GM18873 (cell line): ENCODE measurements around the gene ZBTB16.
"Not testable (repeated sequence)": the region's sequence is repeated elsewhere in the genome, so short reads cannot be mapped to it uniquely, and the experiment has no call there.

Experiments
- ATAC-seq: cut with Tn5 transposase; IDR thresholded peaks from one replicate; pipeline ENCODE4 v1.9.1; 2021; ENCODE audit warnings: mild to moderate bottlenecking, moderate library complexity, moderate number of reproducible peaks; ENCODE audit not compliant: unreplicated experiment, low FRiP score

The ZBTB16 gene

DNA sequence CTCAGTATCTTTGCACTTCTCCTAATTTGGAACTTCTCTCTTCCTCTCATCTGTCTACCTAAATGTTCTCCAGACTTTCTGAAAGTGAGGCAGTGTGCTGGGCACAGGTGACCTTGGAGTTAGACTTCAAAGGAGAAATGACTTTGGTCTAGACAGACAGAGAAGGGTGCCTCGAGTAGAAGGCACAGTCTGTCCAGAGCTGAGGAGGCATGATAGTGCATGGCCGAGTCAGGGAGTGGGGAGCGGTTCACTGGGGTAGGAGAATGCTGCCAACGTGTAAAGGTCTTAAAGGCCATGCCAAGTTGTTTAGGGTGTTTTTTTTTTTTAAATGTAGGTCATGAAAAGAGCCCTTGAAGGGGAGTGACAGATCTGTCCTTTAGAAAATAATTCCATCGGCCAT lies 17.3 kb upstream of the ZBTB16 start:
- ATAC-seq = no peak

DNA sequence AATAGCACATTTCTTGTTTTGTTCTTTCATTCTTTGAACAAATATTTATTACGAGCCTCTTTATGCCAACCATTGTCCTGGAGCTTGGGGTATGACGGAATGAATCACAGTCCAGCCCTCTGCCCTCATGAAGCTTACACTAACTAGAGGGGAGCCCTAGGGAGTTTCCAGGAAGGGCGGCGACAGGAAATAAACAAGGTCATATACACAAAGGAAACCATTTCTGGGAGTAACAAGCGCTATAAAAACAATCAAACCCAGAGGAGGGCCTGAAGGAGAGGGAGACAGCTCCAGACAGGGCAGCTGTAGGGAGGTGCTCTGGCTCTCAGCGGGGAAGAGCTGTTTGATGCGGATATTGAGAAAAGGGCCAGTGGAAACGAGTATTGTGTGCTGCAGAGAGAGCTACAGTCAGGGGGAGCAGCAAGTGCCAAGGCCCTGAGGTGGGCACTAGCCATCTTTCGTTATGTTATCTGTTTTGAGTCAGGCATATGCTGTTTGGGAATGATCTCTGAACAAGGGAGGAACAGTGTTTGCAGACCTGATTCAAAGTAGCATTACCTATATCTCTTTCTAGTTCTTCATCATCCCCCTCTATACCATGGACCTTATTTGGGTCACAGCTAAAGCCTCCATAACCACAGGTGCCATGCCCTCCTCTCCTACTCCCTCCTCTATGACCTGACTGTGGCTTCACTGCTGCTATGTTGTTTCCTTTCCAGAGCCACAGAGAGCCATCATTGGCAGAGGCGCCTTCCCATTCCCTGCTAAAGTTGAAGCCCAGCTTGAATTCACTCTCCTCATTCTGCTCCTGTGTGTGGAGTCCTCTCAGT lies 15.3 kb upstream of the ZBTB16 start:
- no peak for ATAC-seq

DNA sequence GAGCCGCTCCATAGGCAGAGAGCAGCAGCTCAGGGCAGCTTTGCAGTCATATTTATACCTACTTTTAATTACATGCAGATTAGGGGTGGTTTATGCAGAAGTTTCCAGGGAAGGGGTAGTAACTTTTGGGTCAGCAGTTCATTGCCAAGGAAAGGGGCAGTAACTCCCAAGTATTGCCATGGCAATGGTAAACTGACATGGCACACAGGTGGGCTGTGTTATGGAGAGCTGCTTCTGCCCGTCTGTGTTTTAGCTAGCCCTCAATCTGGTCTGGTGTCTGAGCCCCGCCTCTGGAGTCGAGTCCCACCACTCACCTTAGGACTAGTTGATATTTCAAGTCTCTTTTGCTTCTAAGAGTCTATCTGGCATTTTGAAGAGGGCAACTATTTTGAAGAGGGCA lies 12.2 kb upstream of the ZBTB16 start:
- ATAC-seq = no peak

DNA sequence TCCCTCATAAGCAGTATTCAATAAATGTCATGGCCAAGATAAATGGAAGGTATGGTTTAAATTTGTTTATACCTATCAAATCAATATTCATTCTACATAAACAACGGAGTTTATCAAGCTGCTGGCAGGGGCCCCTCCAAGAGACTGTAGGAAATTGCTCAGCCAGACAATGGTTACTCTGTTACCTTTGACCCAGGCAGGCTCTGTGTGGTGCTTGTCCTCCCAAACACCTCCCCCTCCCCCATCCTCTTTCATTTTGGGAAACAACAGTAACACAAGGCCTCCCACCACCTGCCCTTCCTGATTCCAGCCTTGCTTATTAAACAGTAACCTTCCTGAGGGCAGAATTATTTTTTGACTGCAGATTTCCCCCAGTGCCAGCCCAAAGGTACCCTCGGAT lies 10.5 kb upstream of the ZBTB16 start:
- no peak for ATAC-seq

DNA sequence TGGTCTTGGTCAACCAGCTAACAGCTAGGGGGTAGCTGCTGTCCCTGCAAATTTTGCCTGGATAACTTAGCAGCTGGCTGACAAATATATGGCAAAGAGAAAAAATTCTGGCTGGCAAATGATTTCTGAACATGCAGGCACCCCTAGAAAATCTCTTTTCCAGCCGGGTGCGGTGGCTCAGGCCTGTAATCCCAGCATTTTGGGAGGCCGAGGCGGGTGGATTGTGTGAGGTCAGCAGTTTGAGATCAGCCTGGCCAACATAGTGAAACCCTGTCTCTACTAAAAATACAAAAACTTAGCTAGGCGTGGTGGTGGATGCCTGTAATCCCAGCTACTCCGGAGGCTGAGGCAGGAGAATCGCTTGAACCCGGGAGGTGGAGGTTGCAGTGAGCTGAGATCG lies 9.7 kb upstream of the ZBTB16 start:
- not testable (repeated sequence) for ATAC-seq

DNA sequence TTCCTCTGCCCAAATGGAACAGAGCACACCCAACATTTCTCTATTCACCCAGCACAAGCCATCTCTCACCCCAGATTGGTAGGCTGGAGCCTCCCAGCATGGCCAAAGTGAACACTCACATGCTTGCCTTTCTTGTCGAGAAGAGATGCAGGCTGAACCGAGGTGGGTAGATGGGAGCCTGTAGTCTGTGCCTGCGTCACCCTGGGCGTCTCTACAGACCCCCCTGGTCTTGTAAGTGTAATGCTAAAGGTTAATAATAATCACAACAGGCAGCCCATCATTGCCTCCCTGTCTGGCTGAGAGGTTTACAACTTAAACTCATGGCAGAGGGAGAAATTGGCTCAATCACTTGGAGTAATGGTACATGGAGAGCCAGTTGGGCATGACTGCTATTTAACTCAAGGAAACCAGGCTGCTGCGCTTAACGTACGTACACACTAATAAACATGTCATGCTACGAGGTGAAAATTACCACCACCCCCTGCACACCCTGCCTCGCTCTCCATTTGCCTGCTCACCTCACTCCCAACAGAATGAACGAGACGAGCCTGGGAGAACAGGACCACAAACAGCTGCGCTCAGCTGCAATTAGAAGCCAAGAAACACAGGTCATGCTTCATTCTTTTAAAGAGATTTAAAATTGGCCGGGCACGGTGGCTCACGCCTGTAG lies 9.1 kb upstream of the ZBTB16 start:
- ATAC-seq = no peak

DNA sequence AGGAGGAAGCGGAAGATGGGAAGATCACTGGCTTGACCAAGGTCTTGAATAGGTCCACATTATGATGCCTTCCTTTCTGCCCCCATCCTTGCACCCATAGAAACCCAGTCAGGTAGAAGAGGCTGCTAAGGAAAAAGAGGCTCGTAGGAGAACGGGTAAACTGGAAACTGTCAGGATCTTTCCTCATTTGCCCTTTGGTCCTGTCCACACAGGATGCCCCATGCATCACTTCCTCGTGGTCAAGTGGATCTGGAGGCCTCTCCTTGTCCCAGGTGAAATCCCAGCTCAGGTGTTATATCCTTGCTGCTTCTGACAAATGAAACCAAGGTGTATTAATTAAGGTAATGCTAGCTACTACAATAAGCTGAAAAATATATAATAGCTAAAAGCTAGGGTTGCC lies 8.0 kb upstream of the ZBTB16 start:
- no peak for ATAC-seq

DNA sequence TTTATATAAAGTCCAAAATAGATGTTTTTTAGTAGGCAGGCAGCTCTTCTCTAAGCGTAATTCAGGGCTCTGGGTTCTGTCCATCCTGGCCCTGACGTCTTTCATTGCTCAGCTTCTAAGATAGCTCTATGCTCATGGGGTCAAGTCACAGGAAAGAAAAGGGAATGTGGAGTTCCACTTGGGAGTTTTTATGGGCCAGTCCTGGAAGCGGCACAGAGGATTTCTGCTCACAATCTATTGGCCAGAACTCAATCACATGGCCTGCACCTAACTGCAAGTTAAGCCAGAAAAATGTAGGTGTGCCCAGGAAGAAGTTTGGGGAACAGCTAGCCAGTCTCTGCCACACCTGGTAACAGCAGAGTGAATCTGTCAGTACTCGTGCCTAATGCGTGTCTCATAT lies 7.4 kb upstream of the ZBTB16 start:
- no peak for ATAC-seq

DNA sequence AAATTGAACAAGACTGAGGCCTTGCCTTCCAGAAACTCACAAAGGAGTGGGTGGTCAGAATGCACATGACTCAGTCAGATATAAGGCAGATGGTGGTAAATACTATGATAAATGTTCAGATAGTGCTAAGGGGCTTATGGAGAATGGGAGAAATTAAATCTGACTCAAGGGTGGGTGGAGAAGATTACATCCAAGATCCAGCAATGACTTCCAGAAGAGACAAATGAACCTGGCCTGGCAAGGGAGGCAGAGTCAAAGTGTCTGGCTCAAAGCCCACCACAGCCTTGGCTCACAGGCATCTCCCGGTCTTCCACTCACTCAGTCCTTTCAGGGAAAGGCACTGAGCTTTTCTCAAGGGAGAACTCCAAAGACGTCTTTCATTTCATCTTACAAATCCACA lies 6.1 kb upstream of the ZBTB16 start:
- no peak for ATAC-seq

DNA sequence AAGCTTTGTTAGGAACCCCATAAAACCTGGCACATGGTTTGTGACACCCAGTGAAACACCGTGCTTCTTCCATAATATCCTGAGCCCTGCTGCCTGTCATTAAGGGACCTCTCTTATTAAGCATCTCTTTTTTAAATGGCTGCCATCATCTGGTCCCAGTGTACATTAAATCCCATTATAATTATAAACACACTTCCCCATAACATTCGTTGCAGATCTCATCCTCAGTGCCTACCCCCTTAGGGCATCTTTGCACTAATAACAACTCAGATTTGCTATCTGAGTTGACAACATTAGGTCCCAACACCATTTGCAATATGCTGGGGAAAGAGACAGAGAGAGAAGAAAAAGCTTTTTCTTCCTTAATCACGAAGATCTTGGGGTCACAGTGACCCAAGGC lies 4.7 kb upstream of the ZBTB16 start:
- ATAC-seq = no peak

DNA sequence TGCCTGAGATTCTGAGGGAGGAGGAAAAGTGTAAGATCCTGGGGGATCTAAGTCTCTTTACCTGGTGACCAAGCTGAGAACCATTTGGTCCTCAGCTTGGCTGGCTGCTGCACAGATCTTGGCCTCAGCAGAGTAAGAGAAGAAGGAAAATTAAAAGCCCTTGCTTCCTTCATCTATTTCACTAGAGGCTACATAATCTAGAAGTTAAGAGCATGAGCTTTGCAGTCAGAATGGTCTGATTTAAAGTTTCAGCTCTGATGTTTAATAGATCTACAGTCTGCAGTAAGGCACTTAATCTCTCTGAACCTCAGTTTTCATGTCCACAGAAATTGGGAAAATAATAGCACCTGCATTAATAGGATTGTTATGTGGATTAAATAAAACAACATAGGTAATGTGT lies 3.1 kb upstream of the ZBTB16 start:
- ATAC-seq = no peak

DNA sequence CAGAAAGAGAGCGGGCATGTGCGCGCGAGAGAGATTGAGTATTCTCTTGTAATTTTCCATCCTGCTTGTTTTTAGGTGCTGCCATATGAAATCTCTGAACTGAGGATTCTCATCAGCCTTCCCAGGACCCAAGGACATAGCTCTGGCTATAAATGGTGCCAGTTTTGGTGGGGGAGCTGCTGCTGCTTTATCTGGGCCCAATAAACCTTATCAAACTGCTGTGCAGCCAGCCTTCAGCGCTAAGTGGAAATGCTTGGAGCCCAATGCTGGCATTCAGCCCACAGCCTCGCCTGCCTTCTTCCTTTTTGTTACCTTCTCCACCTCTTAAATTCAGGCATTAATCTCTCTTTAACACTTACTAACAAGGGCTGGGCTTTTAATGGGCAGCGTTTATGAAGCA lies 2.4 kb upstream of the ZBTB16 start:
- ATAC-seq = no peak

DNA sequence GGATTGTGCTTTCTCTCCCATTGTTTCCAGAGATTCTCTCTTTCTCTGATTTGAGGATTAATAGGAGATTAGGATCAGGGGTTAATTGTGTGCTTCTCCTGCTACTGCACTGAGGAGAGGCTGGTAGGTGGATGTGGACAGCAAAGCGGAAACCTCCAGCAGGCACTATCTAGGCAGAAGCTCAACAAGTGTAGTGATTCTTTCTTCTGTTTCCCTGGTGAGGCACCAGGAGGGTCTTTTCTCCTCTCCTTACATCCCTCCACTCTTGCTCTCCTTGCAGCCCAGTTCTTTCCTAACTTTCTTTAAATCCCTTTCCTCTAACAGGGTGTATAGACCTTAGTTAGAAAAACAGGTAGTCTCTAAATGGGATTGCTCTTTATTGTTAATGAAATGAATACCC lies 1.9 kb upstream of the ZBTB16 start:
- no peak for ATAC-seq

DNA sequence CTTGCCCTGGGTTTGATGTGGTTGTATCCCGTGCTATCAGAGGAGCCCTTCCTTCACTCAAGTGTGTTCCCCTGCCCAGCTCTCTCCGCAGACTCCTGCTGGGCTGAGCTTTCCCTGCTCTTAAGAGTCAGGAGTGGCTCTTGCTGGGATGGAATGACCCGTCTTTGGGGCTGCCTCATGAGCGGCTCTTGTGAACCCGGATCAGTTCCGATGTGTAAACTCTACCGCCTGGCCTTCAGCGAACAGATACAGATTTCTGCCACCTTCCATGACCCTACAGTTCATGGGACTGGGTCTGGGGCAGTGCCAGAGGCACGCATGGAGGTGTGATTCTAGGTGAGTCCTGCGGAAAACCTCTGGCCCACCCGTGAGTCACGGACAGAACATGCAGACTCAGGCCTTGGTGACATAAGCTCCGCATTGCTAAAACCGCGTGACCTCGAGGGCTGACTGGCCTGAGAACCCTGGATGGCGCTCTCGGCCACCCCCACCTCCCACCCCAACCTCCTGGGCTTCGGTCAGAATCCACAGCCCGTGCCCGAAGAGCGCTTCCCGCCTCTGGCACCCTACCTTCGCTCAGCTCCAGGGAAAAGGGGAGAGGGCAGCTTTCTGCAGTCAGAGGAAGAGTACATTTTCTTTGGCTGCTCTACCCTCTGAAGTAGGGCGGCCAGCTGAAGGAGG lies 1.3 kb upstream of the ZBTB16 start:
- no peak for ATAC-seq

DNA sequence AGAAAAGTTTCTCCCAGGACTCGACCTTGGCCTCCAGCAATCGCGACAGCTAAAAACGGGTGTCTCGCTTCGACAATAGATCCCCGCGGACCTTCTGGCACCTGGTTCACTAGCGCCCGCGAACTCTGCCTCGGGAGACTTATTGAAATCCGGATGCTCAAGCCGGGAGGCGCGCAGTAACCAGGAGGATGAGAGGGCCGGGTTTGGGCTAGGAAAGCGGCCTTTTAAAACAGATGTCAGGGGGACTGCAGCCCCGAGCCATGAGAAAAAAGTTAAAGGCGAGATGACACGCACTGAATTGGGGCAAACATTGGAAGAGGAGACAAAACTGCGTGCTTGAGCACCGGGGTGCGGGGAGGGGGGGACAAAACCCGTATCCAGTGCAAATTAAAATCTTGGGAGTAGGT lies 637 bp upstream of the ZBTB16 start:
- ATAC-seq = no peak

DNA sequence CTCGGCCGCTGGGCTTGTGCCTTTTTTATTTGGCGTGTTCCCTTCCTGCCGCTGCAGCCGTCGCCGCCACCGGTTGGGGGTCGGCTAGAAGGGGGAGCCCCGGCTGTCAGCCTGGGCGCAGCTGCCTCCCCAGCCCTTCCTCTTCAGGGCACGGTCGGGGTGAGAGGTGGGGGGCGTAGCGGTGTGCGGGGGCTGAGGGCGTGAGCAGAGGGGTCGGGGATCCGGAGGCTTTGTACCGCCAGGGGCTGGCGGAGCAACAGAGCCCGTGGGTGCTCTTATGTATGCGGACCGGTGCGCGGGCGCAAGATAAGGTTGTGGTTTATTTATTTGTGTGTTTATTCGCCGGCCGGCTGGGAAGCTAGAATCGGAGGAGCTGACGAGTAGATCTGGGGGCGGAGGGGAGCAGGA lies 477 bp downstream of the ZBTB16 start:
- no peak for ATAC-seq

DNA sequence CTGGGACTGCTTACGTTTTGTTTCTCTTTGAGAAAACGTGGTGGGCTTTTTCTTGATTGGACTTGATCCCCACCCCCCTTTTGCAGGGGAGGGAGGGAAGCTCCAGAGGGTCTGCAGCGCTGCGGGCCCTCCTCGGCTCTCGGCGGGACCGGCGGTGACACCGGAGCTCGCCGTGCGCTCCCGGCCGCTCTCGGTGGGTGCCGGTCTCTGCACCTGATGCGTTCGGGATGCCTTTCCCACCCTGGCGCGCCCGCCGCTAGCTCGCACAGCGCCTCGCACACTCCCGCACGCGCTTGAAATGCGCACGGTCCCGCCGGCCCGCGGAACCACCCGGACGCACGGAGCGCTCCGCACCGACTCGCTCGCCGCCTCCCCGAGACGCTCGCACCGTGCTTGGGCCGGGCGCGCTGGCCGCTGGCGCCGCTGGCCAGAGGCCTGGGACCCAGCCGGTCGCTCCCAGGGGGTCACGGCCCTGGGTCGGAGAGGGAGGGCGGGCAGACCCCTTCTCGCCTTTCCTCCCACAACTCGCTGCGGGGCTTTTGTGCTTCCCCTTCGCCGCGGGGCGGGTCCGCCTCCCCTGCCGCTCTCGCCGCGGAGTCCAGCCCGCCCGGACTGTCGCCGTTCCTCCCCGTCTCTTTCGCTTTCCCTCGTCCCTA lies 1.0 kb downstream of the ZBTB16 start:
- no peak for ATAC-seq

DNA sequence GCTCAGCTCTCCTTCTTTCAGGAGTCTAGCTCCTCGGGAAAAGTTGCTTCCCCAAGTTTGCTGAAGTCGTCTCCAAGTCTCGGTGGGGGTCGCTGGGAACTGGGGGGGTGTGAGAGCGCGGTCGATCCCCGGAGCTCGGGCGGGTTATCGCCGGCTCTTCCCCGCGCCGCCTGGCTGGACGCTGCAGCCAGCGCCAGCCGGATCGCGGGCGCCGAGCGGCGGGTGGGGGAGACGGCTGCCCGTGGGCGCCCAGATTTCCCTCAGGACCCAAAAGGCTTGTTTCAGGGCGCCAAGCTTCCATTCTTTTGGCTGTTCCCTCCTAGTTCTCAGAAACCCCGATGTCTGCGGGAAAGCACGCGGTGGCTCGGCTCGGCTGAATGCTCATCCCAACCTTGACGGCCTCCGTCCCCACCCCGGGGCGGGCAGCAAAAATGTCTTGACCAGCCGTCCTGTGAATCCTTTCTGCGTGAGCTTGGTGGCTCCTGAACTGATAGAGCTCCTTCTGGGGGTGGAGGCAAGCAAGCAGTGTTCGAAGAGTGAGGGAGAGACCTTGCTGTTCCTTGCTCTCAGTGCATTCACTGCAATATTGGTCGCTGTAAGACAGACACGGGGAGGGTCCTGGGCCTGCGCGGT lies 1.7 kb downstream of the ZBTB16 start:
- no peak for ATAC-seq

DNA sequence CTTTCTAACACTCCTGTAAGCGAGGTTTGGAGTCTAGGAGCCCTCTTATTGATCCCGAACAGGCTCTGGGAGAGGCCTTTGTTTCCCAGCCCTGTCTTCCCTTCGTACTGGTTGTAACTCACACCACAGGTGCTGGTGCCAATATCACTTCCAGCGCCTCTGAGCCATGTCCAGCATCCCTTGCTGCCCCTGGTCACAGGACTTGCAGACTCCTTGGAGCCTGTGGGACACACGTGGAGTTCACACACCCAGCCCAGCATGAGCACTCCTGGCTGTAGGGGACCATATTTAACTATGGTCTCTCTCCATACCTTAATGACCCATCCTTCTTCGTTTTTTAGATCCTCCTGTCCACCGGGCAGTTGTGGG lies 2.2 kb downstream of the ZBTB16 start:
- no peak for ATAC-seq

DNA sequence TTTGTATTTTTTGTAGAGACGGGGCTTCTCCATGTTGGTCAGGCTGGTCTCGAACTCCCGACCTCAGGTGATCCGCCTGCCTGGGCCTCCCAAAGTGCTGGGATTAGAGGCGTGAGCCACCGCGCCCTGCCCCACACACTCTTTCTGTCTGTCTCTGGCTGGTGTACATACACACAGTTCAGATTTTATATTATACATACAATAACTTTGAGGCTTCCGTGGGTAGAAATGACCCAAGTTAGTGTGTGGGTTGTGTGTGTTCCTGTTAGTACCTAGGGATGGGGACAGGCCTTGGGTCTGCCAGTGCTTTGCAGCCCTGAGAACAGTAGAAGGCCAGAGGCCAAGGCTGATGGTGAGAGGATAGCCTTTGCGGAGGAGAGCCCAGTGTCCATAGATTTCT lies 2.8 kb downstream of the ZBTB16 start:
- no peak for ATAC-seq
